ENCODE results near the gene TNK1.

The TNK1 gene

DNA sequence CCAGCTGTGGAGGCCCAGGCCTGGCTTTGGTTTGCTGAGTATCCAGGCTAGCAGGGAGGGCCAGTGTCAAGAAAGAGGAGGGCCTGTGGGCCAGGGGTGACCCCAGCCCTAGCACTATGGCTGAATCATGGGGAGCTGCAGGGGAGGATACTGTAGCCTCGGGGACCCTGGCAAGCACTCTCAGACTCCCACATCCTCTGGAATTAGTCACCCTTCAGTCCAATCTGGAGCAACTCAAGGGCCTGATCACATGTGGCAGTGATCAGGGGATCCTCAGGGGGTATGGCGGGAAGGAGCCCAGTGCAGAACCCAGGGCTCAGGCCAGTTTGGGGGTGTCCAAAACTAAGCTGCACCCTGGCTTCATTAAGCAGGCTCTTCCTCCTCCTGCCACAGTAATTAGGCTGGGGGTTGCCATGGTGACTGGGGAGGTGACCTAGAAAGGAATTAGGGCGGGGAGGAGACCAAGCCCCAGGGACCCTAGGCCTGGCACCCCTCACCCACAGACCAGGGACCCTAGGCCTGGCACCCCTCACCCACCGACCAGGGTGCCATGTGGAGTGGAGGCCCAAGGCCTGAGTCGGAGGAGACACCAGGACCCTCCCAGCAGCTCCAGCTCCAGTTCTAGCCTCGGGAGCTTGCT lies 32.6 kb downstream of the TNK1 start:
- DNase-seq = no peak

DNA sequence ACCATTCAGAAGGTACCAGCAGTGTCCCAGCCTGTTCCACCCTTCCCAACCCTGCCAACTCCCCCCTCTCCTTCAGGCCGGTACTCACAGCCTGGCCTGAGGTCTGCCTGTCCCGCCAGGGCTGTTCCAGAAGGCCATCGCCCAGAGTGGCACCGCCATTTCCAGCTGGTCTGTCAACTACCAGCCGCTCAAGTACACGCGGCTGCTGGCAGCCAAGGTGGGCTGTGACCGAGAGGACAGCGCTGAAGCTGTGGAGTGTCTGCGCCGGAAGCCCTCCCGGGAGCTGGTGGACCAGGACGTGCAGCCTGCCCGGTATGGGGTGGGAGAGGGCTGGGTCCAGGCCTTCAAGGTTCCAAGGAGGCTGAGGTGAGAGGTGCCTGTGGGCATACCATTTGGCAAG lies 33.9 kb downstream of the TNK1 start:
- no peak for DNase-seq

DNA sequence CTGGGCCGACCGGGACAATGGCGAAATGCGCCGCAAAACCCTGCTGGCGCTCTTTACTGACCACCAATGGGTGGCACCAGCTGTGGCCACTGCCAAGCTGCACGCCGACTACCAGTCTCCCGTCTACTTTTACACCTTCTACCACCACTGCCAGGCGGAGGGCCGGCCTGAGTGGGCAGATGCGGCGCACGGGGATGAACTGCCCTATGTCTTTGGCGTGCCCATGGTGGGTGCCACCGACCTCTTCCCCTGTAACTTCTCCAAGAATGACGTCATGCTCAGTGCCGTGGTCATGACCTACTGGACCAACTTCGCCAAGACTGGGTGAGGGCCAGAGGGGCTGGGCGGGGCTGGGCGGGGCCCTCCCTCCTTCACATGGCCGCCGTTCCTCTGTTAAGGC lies 34.9 kb downstream of the TNK1 start:
- no peak for DNase-seq

DNA sequence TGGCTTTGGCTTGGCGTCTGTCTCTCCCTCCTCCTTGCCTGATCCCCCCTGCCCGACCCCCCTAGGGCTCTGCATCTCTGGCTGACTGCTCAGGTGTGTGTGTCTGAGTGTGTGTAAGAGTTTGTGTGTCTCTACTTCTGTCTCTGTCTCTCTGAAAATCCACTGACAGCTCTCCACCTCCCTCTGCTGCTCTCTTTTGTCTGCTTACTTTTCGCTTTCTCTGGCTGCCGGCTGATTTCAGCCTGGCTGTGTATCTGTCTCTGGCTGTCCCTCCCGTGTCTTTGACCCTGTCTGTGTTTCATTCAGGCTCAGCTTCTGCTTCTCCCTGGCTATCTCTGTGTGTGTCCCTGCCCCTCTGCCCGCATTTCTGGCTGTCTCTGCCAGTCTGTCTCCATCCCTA lies 35.4 kb downstream of the TNK1 start:
- DNase-seq = no peak

DNA sequence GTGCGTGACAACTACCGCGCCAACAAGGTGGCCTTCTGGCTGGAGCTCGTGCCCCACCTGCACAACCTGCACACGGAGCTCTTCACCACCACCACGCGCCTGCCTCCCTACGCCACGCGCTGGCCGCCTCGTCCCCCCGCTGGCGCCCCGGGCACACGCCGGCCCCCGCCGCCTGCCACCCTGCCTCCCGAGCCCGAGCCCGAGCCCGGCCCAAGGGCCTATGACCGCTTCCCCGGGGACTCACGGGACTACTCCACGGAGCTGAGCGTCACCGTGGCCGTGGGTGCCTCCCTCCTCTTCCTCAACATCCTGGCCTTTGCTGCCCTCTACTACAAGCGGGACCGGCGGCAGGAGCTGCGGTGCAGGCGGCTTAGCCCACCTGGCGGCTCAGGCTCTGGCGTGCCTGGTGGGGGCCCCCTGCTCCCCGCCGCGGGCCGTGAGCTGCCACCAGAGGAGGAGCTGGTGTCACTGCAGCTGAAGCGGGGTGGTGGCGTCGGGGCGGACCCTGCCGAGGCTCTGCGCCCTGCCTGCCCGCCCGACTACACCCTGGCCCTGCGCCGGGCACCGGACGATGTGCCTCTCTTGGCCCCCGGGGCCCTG lies 36.3 kb downstream of the TNK1 start:
- DNase-seq = no peak

DNA sequence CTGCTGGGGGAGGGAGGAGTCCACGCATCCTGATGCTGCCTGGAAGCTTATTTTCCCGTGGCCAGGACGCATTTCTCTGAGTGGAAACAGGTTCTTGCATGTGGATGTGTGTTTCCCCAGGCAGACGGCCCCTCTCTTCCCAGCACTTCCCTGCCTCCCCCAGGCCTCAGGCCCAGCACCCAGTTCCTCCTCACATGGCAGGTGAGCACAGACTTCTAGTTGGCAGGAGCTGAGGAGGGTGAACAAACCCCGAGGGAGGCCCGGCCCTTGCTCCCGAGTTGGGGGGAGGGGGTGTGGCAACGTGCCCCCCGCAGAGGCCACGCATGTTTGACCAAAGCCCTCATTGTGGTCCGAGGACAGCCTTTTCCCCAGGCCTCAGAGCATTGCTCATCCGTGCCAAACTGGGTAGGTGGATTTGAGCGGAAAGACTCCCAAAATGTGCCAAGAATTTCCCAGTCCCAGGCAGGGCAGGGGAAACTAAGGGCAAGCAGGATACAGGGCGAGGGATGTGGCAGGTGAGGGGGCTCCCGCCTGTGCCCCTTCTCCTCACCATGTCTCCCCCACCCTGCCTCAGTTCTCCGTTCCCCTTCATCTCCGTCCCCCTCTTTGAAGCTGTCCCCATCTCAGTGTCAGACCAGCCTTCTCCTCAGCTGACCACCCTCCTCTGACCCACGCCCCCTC lies 37.7 kb downstream of the TNK1 start:
- no peak for DNase-seq

DNA sequence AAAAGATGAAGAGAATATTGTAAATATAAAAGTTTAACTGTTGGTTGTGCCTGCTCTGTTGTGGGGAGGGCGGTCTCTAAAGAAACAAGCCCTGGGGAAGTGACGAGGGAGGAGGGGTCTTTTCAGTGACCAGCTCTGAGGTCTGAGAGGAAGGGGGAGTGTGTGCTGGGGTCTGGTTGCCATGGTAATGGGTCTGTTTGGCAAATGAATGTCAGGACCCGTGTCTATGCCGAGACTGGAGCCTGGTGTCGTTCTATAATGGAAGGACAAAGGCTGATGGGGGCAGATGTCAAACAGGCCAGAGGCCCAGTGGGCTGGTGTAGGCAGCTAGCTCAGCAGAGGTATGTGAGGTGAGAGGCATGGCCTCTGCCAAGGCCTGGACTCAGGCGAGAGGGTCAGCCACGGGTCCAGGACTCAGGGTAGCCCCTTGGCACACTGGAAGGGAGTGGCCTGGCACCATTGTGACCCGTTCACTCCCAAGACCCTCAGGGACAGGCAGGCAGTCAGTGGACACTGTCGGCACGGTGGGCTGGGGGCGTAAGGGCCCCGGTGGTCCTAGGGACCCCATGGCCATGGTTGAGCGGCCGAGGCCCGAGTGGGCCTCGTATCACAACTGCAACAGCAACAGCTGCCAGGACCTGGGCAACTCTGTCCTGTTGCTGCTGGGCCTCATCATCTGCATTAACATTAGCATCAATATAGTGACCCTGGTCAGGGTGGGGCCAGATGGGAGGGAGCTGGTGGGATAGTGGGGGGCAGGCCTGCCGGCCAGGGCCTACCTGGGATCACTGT lies 39.1 kb downstream of the TNK1 start, which contains the start of gene SPEM1:
Gene SPEM1, plus strand, starts transcription at position 506 of the 792 bp plus-strand sequence. Its CDS starts 61 bp downstream, at position 567.
- DNase-seq = no peak

DNA sequence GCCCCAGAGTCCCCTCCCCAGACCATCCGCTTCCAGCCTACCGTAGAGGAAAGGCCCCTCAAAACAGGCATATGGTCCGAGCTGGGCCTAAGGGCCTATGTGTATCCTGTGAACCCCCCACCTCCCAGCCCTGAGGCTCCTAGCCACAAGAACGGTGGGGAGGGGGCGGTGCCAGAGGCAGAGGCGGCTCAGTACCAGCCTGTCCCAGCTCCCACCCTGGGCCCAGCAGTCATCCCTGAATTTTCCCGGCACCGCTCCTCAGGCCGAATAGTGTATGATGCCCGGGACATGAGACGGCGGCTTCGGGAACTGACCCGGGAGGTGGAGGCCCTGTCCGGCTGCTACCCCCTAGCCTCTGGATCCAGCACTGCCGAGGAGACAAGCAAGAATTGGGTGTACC lies 40.3 kb downstream of the TNK1 start:
- no peak for DNase-seq

DNA sequence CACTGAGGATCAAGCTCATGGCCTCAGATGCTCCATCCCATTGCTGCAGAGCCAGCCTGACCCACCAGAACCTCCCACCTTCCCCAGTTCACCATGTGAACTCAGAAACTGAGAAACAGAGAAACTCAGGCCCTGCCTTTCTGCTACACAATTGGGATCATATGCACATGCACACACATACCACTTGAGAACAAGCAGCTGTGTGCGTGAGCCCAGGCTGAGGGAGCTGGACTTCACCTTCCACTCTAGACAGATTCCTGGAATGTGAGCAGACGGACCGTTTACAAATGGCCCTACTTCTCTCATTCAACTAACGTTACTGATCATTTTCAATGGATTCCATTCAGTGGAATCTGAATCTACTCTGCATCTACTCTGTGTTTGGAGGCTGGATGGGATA lies 42.8 kb downstream of the TNK1 start:
- DNase-seq = no peak

DNA sequence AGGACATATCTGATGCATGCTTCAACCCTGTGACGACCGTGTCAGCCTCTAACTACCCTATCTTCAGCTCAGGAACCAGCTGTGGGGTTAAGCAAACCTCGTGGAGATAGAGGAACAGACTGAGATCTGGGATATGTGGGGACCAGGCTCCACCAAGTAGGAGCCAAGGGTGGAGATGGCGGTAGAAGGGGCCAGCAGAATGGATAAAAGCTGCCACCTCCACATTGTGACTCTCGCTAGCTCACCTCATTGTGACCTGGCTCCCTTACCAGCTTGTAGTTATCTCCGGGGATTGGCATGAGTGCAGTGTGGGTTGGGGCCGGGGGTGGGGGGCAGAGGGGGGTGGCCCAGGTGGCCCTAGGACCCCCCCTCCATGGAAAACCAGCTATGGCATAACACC lies 44.4 kb downstream of the TNK1 start, which contains the start of gene SPEM2:
Gene SPEM2, plus strand, starts transcription at position 301 of the 400 bp plus-strand sequence. Its CDS starts 73 bp downstream, at position 374.
- DNase-seq = no peak

DNA sequence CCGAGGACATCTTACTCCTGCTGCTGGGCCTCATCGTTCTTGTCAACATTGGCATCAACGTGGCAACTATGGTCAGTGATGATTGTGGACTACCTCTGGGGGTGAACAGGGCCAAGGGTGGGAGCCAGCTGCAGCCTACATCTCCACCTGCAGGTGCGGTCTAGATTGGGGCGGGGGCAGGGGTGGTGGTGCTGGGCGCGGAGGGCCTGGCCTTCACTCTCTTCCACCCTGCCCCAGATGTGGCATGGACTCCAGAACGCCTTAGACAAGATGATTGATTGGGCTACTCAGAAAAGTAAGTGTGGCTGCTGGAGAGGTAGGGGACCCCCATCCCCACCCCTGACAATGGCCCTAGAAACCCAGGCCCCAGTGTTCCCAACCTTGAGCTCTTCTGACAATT lies 44.9 kb downstream of the TNK1 start:
- DNase-seq = no peak

DNA sequence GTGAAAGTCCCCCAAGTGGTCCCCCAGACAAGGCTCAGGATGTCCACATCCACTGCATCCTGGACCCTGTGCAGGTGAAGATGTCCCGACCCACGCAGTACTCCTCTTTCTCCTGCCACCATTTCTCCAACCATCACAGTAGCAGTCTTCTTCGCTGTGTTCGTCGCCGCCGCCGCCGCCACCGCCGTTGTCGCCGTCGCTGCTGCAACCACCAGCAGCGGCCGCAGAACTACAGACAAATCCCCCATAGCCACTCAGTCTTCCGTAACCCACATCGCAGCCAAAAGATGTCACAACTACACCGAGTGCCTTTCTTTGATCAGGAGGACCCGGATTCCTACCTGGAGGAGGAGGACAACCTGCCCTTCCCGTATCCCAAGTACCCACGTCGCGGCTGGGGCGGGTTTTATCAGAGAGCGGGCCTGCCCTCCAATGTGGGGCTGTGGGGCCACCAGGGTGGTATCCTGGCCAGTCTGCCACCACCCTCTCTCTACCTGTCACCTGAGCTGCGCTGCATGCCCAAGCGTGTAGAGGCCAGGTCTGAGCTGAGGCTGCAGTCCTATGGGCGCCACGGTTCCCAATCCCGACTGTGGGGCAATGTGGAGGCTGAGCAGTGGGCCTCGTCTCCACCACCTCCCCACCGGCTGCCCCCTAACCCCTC lies 45.4 kb downstream of the TNK1 start:
- DNase-seq = no peak

DNA sequence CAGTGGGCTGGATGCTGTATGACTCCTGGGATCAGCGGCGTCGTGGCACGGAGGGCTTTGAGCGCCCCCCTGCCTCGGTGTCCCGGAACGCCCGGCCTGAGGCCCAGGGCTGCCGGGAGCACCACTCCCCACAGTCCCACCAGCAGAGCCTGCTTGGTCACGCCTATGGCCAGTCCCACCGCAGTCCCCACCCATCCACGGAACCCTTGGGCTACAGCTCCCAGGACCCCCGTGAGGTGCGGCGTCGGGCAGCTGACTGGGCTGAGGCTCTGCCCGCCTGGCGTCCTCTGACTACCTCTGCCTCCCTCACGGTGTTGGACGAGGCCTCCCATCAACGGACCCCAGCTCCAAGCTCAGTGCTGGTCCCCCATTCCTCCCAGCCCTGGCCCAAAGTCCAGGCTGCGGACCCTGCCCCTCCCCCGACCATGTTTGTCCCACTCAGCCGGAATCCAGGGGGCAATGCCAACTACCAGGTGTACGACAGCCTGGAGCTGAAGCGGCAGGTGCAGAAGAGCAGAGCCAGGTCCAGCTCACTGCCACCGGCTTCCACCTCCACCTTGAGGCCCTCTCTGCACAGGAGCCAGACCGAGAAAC lies 46.1 kb downstream of the TNK1 start:
- no peak for DNase-seq

DNA sequence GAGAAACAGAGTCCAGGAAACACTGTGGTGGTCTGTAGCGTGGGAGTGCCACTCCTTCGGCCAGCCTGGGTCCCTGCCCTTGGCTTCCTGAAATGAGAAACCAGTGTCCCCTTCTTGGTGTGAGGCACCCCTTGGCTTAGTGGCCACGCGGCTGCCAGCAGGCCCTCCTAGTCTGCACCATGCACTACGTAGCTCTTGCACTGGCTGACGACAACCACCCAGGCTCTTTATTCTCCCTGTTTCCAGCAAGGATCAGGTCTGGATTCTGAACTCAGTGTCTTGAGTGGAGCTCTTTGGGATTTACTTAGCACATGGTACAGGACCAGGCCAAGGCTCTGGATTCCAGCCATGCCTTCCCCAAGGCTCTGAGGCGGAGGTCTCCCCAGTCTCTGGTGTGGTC lies 46.7 kb downstream of the TNK1 start:
- DNase-seq = no peak

DNA sequence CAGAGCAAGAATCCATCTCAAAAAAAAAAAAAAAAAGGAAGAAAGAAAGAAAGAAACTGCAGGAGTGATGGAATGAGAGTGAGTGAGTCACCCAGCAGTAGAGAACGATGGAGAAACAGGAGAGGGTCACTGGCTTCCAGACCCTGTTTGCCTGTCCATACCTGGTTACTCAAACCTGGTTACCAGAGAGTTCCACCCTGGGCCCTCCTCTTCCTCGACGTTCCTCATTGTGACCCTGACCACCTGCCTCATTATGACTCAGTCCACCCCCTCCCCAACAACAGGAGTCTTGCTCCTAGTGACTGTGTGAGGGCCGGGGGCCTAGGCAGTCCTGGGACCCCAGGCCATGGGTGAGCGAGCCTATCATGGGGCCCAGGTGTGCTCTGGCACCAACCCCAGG lies 47.7 kb downstream of the TNK1 start, which contains the start of gene SPEM3:
Gene SPEM3, plus strand, starts transcription at position 301 of the 400 bp plus-strand sequence. Its CDS starts 46 bp downstream, at position 347.
- DNase-seq = no peak

DNA sequence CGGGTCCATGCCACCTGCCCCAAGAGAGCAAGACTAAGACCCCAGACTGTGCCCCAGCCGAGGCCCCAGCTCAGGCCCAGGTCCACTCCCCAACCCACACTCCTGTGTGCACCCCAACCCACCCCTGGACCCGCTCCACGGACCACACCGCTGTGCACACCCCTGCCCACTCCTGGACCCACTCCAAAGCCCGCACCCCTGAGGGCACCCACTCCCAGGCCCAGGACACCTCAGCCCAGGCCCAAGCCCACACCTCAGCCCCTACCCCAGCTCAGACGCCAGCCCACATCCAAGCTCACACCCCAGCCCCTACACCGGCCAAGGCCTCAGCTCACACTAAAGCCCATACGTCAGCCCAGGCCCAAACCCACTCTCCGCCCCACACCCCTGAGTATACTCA lies 48.8 kb downstream of the TNK1 start:
- DNase-seq = no peak

DNA sequence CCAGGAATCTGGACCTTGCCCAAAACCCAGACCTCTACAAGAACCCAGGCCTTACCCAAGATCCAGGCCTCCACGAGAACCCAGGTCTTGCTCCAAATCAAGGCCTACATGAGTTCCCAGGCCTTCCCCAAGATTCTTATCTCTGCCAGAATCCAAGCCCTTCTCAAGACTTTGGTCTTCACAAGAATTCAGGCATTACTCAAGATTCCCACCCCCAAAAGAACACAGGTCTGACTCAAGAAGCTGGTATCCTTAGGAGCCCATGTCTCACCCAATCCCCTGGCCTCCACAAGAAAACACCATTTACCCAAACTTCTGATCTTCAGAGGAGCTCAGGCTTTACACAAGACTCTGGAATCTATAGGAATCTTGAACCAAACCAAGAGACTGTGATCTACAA lies 50.3 kb downstream of the TNK1 start:
- no peak for DNase-seq

DNA sequence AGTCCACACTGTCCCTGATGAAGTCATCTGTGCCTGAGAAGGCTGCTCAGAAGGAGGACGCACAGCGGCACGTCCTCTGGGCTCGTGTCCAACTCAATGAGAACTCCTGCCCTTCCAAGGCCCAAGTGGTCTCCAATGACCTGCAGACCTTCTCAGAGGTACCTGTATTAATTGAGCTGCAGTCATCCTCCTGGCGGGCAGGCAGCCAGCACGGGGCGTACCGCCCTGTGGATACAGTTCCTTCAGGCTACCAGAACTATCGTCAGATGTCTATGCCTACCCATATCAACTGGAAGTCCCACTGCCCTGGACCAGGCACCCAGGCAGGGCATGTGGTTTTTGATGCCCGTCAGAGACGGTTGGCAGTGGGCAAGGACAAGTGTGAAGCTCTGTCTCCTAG lies 51.4 kb downstream of the TNK1 start:
- no peak for DNase-seq

DNA sequence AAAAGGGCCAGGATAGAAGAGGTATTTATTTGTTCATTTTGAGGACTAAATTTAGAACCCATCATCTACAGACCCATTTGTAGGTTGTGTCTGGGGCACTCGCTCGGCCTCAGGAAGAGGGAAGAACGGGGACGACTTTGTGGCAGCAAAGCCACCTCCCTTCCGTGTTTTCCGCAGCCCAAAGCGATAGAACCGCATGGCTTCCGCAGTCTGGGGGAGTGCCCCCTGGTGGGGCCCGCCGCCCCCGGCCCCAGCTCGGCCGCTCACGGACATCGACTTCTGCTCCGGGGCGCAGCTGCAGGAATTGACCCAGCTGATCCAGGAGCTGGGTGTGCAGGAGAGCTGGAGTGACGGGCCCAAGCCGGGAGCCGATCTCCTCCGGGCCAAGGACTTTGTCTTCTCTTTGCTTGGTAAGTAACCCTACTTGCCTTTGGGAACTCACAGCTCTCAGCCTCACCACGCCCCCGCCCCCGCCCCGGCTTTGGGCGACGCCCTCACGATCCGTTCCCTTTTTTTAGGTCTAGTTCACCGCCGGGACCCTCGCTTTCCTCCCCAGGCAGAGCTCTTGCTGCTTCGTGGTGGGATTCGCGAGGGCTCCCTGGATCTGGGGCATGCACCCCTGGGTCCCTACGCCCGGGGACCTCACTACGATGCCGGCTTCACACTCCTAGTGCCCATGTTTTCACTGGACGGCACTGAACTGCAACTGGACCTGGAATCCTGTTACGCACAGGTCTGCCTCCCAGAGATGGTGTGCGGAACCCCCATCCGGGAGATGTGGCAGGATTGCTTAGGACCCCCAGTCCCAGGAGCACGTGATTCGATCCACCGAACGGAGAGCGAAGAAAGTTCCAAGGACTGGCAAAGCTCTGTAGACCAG lies 55.0 kb downstream of the TNK1 start:
- no peak for DNase-seq

DNA sequence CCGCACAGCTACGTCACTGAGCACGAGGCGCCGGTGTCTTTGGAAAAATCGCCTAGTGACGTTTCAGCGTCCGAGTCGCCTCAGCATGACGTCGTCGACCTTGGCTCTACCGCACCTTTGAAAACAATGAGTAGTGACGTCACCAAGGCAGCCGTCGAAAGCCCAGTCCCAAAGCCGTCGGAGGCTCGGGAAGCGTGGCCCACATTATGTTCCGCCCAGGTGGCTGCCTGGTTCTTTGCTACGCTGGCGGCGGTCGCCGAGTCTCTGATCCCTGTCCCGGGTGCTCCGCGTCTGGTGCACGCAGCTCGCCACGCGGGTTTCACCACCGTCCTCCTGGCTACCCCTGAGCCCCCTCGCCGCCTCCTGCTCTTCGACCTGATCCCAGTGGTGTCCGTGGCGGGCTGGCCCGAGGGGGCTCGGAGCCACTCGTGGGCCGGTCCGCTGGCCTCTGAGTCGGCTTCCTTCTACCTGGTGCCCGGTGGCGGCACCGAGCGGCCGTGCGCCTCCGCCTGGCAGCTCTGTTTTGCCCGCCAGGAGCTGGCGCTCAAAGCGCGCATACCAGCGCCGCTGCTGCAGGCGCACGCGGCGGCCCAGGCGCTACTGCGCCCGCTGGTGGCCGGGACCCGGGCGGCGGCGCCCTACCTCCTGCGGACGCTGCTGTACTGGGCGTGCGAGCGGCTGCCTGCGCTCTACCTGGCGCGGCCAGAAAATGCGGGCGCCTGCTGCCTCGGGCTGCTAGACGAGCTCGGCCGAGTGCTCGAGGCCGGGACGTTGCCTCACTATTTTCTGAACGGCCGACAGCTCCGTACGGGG lies 55.9 kb downstream of the TNK1 start:
- DNase-seq = no peak

All from NK-92 treated with Interleukin-12 subunit alpha and Interleukin-12 subunit beta, amount 100 ng/mL, for 24 hours (cell line).